Sigmoid colon (tissue), 4 donors: Measurements from ENCODE around the gene KCP.

ENCODE experiments used
- CTCF ChIP-seq, 4 experiments: fragments of 450-650 bp in 3 of 4; fragments of 200-600 bp in 1 of 4; IDR thresholded peaks; one replicate each; pipeline ENCODE4 v1.5.1; 2016 to 2019; ENCODE audit warnings: antibody characterized with exemption in 4 of 4, mild to moderate bottlenecking in 3 of 4, moderate library complexity in 2 of 4
- EP300 ChIP-seq, 4 donors: sonication (generic); formaldehyde crosslinking; IDR thresholded peaks; one replicate each; pipeline ENCODE4 v1.6.1; 2017; ENCODE audit warnings: antibody characterized with exemption in 4 of 4
- POLR2A ChIP-seq, 2 donors: fragments of 450-650 bp; IDR thresholded peaks; one replicate each; pipeline ENCODE4 v1.6.1; 2016; ENCODE audit warnings: antibody characterized with exemption in 2 of 2, mild to moderate bottlenecking in 2 of 2, moderate library complexity in 2 of 2
- POLR2AphosphoS5 ChIP-seq, 4 donors: sonication (generic); formaldehyde crosslinking; IDR thresholded peaks; one replicate each; pipeline ENCODE4 v1.6.1; 2017; ENCODE audit warnings: antibody characterized with exemption in 4 of 4

GRCh38 chr7:128947854-128948253, 37.3 kb upstream of the KCP start:
- TF ChIP-seq CTCF (IDR thresholded peaks at IDR 0.05) (no peak), POLR2A (IDR thresholded peaks at IDR 0.05) (no peak), POLR2AphosphoS5 (IDR thresholded peaks at IDR 0.05) (no peak), EP300 (IDR thresholded peaks at IDR 0.05) (no peak)
